Adipose tissue (tissue), 3 donors: Measurements from ENCODE around the gene VWA3A. TPM values are rescaled to one million over a fixed set of nuclear protein-coding genes. Genes with fewer than 3 reads are reported as not detected.

Experiments
- polyA plus RNA-seq, 3 donors: library from polyadenylated mRNA; stranded (reverse); fragments of 200-250 nt; gene quantifications; one replicate each; pipeline ENCODE4 v1.2.3, GENCODE V29; 2013
- donor health status: healthy with polysubstance abuse.
- donor health status: Bipolar disorder and iron deficiency.
- donor health status: healthy.

The VWA3A gene
- polyA plus RNA-seq, 3 donors: 0.03 to 0.34 (median 0.13) TPM

Other genes starting within 250 kb of the VWA3A start
- 10 to 100 TPM; 12.2 to 16.0 (median 14.1) TPM for gene NPIPB4, start 234.8 kb upstream of the VWA3A start, polyA plus RNA-seq
- gene UQCRC2, start 139.2 kb upstream of the VWA3A start, polyA plus RNA-seq: 100 to 1,000 TPM in 2 of 3 donors, 10 to 100 TPM in 1; 93.8 to 219 (median 138) TPM
- gene PDZD9, start 91.4 kb upstream of the VWA3A start, polyA plus RNA-seq: not detected
- gene MOSMO, start 84.4 kb upstream of the VWA3A start, polyA plus RNA-seq: 10 to 100 TPM in 1 of 3 donors, 1 to 10 TPM in 2; 4.7 to 10.0 (median 9.9) TPM
- not detected for gene SDR42E2, start 70.0 kb downstream of the VWA3A start, polyA plus RNA-seq
- gene EEF2K, start 113.7 kb downstream of the VWA3A start, polyA plus RNA-seq: 10 to 100 TPM in 1 of 3 donors, 1 to 10 TPM in 2; 7.1 to 14.1 (median 9.0) TPM
- 10 to 100 TPM; 19.1 to 29.3 (median 24.3) TPM for gene POLR3E, start 204.9 kb downstream of the VWA3A start, polyA plus RNA-seq